Activated naive CD8-positive, alpha-beta T cell treated with anti-CD3 and anti-CD28 coated beads for 36 hours (primary cell): ENCODE data around the gene TYW1B. TPM values are rescaled to one million over a fixed set of nuclear protein-coding genes. Genes with fewer than 3 reads are reported as not detected.
"Not testable (repeated sequence)": the region's sequence is repeated elsewhere in the genome, so short reads cannot be mapped to it uniquely, and the experiment has no call there.

Source experiments
- DNase-seq: peaks from one replicate; pipeline ENCODE4 v3.0.0; 2021
- H3K27ac Mint-ChIP-seq: one replicate; pipeline ENCODE4 v1.8.0; 2022; ENCODE audit warnings: mild to moderate bottlenecking, moderate library complexity, mixed read lengths
- H3K27me3 Mint-ChIP-seq: one replicate; pipeline ENCODE4 v1.8.0; 2022; ENCODE audit warnings: mild to moderate bottlenecking, mixed read lengths
- H3K36me3 Mint-ChIP-seq: one replicate; pipeline ENCODE4 v1.8.0; 2021; ENCODE audit warnings: mild to moderate bottlenecking, mixed read lengths
- H3K4me1 Mint-ChIP-seq: one replicate; pipeline ENCODE4 v1.8.0; 2021; ENCODE audit warnings: mixed read lengths
- H3K4me3 Mint-ChIP-seq: one replicate; pipeline ENCODE4 v1.8.0; 2022; ENCODE audit warnings: mild to moderate bottlenecking, moderate library complexity, mixed read lengths
- H3K9me3 Mint-ChIP-seq: one replicate; pipeline ENCODE4 v1.8.0; 2022; ENCODE audit warnings: mixed read lengths
- total RNA-seq, 2 experiments: library from RNA; stranded (reverse); gene quantifications; one replicate each; pipeline ENCODE4 v1.2.3, GENCODE V29; 2021

Gene TYW1B, protein sequence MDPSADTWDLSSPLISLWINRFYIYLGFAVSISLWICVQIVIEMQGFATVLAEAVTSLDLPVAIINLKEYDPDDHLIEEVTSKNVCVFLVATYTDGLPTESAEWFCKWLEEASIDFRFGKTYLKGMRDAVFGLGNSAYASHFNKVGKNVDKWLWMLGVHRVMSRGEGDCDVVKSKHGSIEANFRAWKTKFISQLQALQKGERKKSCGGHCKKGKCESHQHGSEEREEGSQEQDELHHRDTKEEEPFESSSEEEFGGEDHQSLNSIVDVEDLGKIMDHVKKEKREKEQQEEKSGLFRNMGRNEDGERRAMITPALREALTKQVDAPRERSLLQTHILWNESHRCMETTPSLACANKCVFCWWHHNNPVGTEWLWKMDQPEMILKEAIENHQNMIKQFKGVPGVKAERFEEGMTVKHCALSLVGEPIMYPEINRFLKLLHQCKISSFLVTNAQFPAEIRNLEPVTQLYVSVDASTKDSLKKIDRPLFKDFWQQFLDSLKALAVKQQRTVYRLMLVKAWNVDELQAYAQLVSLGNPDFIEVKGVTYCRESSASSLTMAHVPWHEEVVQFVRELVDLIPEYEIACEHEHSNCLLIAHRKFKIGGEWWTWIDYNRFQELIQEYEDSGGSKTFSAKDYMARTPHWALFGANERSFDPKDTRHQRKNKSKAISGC
- 1 to 10 TPM; 3.7 to 3.8 TPM for total RNA-seq

DNA sequence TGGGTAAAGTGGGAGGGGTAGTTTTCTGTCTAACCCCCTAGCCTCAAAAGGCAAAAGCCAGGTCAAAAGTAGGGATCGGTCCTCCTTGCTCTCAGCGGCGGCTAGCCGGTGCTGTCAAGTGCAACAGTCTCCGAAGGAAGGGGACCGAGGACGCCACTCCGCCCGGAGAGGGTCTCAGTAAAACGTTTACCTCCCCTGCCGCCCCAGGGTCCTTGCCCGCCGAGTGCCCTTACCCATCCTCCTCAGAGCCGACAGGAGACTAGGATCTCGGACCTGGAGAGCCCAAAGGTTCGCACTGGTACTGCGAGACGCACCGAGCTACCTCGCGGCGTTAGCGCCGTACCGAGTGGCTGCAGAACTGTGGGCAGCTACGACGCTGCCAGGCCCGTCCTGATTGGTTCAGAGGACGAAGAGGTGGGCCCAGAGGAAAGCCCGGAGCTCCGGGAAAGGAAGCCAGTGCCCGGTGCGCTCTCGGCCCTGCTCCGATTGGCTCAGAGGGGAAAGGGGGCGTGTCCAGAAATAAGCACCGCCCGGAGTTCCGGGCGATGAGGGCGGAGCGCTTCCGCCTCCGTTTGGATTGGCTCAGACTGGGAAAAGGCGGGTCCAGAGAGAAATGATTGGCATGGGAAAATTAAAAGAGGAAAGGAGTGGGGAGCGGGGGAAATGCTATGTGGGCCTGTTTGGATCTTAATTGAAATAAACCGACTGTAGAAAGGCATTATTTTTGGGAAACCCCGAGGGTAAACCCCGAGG is at the start of gene TYW1B:
Gene TYW1B, minus strand, starts transcription at position 362 of the 753 bp plus-strand sequence. Its CDS starts 125 bp downstream, at position 237.
- Mint-ChIP-seq H3K4me1 (peaks cover 34% of the 10 kb centered on the region), H3K36me3 (peaks cover 17% of the 10 kb centered on the region), H3K4me3 (peak within 1 kb of the TSS; percentile 94), H3K27ac (peak within 1 kb of the TSS; percentile 94)
- peak; percentile 97 for DNase-seq
- not testable (repeated sequence) for H3K9me3 Mint-ChIP-seq, H3K27me3 Mint-ChIP-seq

DNA sequence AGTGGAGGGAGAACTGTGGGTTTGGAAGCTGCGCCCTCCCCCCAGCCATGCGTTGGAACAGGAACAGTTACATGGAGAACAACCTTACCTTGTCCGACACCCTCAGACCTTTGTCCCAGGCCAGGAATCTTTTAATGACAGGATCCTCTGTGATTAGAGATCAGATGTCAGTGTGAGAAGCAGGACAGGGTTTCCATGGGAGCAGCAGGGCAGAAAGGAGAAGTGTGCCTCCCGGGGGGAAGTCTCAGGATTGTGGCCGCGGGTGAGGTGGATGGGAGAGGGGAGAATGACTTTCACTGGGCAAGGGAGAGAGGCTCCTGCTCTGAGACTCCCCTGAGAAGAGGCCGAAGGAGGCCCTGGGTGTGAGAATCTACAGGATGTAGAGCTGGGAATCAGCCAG is 39.6 kb upstream of the TYW1B start:
- not testable (repeated sequence) for H3K9me3 Mint-ChIP-seq, H3K27ac Mint-ChIP-seq, DNase-seq, H3K36me3 Mint-ChIP-seq, H3K4me1 Mint-ChIP-seq, H3K4me3 Mint-ChIP-seq
- peaks cover 11% of the 10 kb centered on the region for H3K27me3 Mint-ChIP-seq

DNA sequence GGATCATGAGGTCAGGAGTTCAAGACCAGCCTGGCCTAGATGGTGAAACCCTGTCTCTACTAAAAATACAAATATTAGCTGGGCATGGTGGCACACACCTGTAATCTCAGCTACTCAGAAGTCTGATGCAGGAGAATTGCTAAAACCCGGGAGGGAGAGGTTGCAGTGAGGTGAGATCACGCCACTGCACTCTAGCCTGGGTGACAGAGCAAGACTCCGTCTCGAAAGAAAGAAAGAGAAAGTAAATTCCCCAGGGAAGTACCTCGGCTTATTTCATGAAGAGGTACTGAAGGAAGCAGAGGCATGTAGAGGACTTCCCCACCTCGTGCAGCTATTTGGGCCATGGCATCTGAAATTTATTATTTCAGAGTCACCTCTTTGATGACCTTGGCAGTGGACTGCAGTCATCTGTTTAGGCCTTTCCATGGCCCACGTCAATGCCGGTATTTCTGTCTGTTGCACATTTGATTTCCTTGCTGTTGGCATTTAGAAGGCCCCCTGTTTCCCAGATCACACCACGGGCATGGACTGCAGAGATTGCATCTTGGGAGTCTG is 30.9 kb upstream of the TYW1B start:
- not testable (repeated sequence) for H3K4me1 Mint-ChIP-seq, DNase-seq, H3K27ac Mint-ChIP-seq, H3K9me3 Mint-ChIP-seq, H3K36me3 Mint-ChIP-seq, H3K4me3 Mint-ChIP-seq, H3K27me3 Mint-ChIP-seq

DNA sequence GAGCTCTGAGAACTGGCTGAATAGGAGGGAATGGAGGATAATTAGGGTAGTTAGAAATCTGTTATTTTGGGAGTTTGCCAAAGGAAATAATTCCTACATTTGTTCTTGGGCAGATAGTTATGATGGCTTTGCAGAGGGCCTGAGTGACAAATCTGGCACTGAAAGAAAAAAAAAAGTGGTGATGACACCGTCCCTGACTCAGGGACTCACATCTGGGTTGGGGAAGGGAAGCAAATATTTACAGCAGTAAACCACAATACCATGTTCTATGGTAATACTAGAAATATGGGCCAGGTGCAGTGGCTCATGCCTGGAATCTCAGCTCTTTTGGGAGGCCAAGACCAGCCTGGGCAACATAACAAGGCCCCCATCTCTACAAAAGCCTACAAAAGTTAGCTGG is 29.9 kb upstream of the TYW1B start:
- not testable (repeated sequence) for H3K4me3 Mint-ChIP-seq, DNase-seq, H3K27ac Mint-ChIP-seq, H3K27me3 Mint-ChIP-seq, H3K9me3 Mint-ChIP-seq, H3K36me3 Mint-ChIP-seq, H3K4me1 Mint-ChIP-seq

DNA sequence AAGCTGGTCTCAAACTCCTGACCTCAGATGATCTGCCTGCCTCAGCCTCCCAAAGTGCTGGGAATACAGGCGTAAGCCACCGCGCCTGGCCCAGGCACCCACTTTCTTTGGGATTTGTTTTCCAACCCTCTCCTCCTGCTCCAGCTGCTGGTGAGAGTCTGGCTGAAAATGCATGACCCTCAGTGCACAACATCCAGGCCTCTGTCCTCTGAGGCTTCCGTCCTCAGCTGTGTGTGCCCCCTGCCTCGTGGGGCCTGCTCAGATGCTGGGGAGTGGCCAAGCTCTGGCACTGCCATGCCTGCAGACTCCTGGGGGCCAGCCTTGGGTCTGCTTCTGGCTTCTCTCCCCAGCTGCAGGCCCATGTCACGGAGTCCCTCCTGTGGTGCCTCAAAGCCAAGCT is 27.3 kb upstream of the TYW1B start:
- H3K4me1 Mint-ChIP-seq, DNase-seq, H3K27ac Mint-ChIP-seq, H3K36me3 Mint-ChIP-seq, H3K4me3 Mint-ChIP-seq, H3K9me3 Mint-ChIP-seq, H3K27me3 Mint-ChIP-seq: not testable (repeated sequence)

DNA sequence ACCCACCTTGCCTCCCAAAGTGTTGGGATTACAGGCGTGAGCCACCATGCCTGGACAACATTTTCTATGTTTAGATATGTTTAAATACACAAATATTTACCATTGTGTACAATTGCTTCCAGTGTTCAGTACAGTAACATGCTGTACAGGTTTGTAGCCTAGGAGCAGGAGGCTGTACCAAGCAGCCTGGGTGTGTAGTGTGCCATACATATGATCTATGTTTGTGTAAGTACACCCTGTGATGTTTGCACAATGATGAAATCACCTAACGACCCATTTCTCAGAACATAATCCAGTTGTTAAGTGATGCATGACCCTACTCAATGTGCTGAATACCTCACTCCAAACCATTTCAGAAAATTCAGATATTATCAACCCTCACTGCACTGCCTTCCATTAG is 24.9 kb upstream of the TYW1B start:
- not testable (repeated sequence) for H3K27ac Mint-ChIP-seq, H3K4me3 Mint-ChIP-seq, H3K9me3 Mint-ChIP-seq, H3K27me3 Mint-ChIP-seq, DNase-seq, H3K36me3 Mint-ChIP-seq, H3K4me1 Mint-ChIP-seq

DNA sequence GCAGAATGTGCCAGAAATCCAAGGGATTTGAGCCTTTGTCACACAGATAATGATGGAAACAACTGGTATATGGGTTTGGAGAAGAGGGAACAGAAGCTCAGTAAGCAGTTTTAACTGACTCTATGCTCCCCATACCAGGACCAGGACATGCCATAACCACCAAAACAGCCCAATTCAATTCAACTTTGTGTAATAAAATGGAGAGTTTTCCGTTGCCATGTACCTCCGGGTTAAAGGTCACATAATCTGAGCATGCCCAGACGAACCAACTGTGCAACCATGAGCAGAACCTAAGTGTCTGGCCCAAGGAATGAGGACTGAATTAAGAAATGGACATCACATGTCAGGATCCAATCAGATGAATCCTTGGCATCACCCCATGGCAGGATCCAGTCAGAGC is 22.7 kb upstream of the TYW1B start:
- H3K9me3 Mint-ChIP-seq, H3K4me3 Mint-ChIP-seq, H3K27me3 Mint-ChIP-seq, DNase-seq, H3K36me3 Mint-ChIP-seq, H3K4me1 Mint-ChIP-seq, H3K27ac Mint-ChIP-seq: not testable (repeated sequence)

DNA sequence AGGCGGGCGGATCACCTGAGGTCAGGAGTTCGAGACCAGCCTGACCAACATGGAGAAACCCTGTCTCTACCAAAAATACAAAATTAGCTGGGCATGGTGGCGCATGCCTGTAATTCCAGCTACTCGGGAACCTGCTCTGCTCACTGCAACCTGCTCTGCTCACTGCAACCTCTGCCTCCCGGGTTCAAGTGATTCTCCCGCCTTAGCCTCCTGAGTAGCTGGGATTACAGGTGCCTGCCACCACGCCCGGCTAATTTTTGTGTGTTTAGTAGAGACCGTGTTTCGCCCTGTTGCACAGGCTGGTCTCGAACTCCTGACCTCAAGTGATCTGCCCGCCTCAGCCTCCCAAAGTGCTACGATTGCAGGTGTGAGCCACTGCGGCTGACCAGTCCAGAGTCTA is 16.1 kb upstream of the TYW1B start:
- H3K4me3 Mint-ChIP-seq, DNase-seq, H3K27me3 Mint-ChIP-seq, H3K4me1 Mint-ChIP-seq, H3K27ac Mint-ChIP-seq: not testable (repeated sequence)
- Mint-ChIP-seq H3K9me3 (peaks cover 11% of the 10 kb centered on the region), H3K36me3 (peaks cover 20% of the 10 kb centered on the region)

DNA sequence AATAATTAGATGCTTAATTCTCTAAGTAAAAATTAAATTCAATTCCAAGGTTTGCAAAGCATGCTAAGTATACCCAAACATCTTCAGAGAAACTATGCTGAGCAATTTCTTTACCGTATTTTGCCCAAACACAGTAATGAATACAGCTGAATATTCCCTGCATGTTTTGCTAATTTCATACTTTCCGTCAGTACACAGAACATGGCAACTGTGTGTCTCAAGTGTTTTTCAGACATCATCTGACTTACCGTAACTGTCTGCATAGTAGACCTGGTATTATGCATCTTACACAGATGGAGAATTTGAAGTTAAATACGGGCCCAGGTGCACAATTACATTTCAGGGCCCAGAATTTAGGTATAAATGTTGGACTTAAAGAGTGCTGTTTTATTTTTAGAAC is 15.2 kb upstream of the TYW1B start:
- not testable (repeated sequence) for H3K4me1 Mint-ChIP-seq, H3K27ac Mint-ChIP-seq, H3K27me3 Mint-ChIP-seq, DNase-seq, H3K4me3 Mint-ChIP-seq
- Mint-ChIP-seq H3K36me3 (peaks cover 26% of the 10 kb centered on the region), H3K9me3 (peaks cover 11% of the 10 kb centered on the region)

DNA sequence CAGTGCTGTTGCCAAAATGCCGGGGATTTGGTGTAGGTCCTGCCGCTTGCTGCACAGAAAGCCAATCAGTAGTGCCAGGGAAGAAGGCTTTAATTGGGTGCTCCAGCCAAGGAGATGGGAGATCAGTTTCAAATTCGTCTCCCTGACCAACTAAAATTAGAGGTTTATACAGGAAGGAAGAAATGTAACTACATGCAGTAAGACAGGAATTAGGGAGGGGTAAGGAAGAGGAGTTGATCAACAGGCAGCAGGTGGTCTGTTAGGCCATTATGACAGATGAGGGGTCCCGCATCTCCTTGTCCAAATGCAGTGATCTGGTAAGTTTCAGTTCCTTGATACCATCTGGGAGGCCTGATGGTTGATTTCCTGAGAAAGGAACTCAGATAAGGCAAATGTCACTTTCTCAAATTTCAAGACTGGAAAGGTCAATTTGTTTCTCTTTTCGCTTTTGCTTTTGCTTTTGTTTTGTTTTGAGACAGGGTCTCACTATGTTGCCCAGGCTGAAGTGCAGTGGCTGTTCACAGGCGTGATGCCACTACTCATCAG is 13.0 kb upstream of the TYW1B start:
- DNase-seq, H3K27ac Mint-ChIP-seq, H3K27me3 Mint-ChIP-seq, H3K4me3 Mint-ChIP-seq, H3K4me1 Mint-ChIP-seq: not testable (repeated sequence)
- H3K36me3 Mint-ChIP-seq = peaks cover 33% of the 10 kb centered on the region
- peaks cover 11% of the 10 kb centered on the region for H3K9me3 Mint-ChIP-seq

DNA sequence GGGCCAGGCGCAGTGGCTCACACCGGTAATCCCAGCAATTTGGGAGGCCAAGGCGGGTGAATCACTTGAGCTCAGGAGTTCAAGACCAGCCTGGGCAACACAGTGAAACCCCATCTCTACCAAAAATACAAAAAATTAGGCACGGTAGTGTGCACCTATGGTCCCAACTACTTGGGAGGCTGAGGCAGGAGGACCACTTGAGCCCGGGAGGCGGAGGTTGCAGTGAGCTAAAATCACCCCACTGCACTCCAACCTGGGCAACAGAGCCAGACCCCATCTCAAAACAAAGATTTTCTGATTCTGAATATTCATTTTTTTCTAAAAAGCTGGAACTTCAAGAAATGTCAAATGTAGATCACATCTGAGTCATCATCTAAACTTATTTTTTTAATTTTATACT is 10.3 kb upstream of the TYW1B start:
- H3K4me3 Mint-ChIP-seq, H3K27me3 Mint-ChIP-seq, DNase-seq, H3K27ac Mint-ChIP-seq, H3K4me1 Mint-ChIP-seq: not testable (repeated sequence)
- Mint-ChIP-seq H3K9me3 (peaks cover 11% of the 10 kb centered on the region), H3K36me3 (peaks cover 39% of the 10 kb centered on the region)

DNA sequence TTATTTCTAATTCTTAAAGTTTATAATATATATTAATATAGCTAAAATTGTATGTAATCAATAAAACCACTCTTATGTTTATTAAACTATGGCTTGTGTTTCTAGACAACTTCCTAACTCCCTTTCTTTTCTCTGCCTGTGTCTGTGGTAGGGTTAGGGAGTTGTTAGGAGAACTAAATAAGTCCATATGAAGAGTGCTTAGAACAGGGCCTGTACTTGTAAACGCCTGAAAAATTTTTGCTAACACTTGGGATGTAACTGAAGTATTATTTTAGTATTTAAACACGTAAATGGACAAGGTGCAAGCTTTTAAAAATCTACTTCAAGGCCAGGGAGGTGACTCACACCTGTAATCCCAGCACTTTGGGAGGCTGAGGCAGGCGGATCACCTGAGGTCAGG is 9.3 kb upstream of the TYW1B start:
- not testable (repeated sequence) for H3K4me3 Mint-ChIP-seq, H3K27me3 Mint-ChIP-seq, DNase-seq, H3K27ac Mint-ChIP-seq
- Mint-ChIP-seq H3K36me3 (peaks cover 48% of the 10 kb centered on the region), H3K4me1 (peaks cover 16% of the 10 kb centered on the region), H3K9me3 (peaks cover 11% of the 10 kb centered on the region)

DNA sequence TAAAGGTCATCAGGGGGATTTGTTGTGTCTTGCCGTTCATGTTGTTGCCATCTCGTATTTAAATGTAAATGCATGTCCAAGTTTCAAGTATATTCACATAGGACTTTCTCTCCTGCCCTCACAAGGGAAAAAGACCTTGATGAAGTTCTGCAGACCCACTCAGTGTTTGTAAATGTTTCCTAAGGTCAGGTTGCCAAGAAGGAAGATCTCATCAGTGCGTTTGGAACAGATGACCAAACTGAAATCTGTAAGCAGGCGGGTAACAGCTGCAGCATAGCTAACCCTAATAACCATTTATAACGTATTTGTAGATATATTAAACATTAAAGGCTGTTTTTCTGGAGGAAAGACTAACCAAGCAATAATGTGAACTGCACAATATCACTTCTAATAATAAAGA is 2.6 kb upstream of the TYW1B start:
- Mint-ChIP-seq H3K27ac (peak overlapping the region; percentile 94), H3K36me3 (peaks cover 22% of the 10 kb centered on the region), H3K4me3 (peak overlapping the region; percentile 93), H3K4me1 (peaks cover 36% of the 10 kb centered on the region)
- not testable (repeated sequence) for H3K9me3 Mint-ChIP-seq, DNase-seq, H3K27me3 Mint-ChIP-seq

DNA sequence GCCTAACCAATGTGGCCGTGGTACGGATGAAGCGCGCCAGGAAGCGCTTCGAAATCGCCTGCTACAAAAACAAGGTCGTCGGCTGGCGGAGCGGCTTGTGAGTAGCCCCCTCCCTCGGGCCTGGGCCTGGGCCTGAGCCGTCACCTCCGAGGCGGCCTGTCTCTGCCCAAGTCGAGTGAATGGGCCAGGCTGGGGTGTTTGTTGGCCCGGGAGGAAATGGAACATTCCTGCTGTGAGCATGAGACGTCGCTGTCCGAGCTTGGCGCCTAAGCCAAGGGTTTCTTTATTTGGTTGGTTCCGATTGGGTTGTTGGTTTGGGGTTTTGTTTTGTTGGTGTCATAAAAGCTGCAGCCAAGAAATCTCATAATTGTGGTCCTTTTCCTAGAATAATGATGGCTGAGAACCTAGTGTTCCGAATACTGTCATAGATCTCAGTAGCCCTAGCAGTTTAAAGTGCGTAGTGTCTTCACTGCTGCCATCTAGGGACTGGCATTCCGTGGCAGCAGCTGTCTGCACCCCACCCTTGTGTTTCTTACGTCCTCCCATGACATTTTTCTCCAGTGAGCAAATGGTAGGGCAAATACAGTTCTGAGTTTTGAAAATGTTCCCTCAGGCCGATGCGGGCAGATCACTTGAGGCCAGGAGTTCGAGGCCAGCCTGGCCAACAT is 1.8 kb upstream of the TYW1B start:
- peak; percentile 31 for DNase-seq
- H3K4me1 Mint-ChIP-seq = peaks cover 36% of the 10 kb centered on the region
- H3K27me3 Mint-ChIP-seq, H3K9me3 Mint-ChIP-seq: not testable (repeated sequence)
- peaks cover 22% of the 10 kb centered on the region for H3K36me3 Mint-ChIP-seq
- peak overlapping the region; percentile 93 for H3K4me3 Mint-ChIP-seq
- H3K27ac Mint-ChIP-seq = peak overlapping the region; percentile 94
